Coronary artery (tissue), 2 donors: ENCODE data around the gene NDUFAB1.
A peak's percentile ranks its signal among the peaks of the same experiment; 100 is the strongest.
"Not testable (repeated sequence)": the region's sequence is repeated elsewhere in the genome, so short reads cannot be mapped to it uniquely, and the experiment has no call there.

Experiments used
- DNase-seq: peaks from one replicate; pipeline ENCODE4 v3.0.0-alpha.2; 2017; ENCODE audit warnings: low spot score
- H3K27ac ChIP-seq, 2 donors: fragments of 200-600 bp; sonication (generic); one replicate each; pipeline ENCODE4 v1.5.1; 2016 to 2019
- H3K4me3 ChIP-seq: fragments of 200-600 bp; sonication (generic); 2 replicates; pipeline ENCODE4 v1.5.1; 2016; ENCODE audit warnings: mild to moderate bottlenecking, moderate library complexity
- CTCF ChIP-seq: fragments of 200-600 bp; sonication (generic); IDR thresholded peaks from one replicate; pipeline ENCODE4 v1.5.1; 2019; ENCODE audit warnings: antibody characterized with exemption

NDUFAB1 gene

DNA sequence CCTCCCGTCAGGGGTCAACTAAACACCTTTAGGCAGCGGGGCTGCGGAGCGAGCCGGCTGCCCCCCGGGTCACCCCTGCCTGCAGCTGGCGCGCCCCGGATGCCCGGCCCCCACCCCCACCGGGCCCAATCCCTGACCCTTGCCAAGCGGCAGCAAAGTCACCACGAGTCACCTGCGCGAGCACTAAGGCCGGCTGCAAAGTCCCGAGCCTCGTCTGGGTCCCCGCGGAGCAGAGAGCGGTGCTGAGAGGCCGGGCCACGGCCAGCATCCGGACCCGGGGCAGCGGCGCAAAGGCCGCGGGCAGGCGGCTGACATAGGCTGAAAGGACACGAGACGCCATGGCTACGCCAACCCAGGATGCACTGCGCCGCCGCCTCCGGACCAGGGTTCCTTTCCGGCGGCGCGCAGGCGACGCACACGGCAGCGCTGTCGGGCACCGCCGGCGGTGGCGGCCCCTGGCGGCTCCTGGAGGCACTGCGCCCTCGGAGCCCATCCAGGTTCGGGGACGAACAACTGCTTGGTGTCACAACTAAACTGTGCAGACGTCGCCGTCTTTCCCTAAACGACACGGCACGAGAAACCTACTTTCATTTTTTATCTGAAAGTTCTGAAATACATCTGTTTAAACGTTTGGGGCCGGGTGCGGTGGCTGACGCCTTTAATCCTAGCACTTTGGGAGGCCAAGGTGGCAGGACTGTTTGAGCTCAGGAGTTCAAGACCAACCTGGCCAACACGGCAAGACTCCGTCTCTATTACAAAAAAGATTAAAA is at the start of gene NDUFAB1:
Gene NDUFAB1 (minus strand): TSS at position 366 of the 770 bp plus-strand sequence. CDS start 26 bp downstream, at position 340.
- peak; percentile 88 for DNase-seq
- peak; percentile 99 for TF ChIP-seq CTCF
- H3K4me3 ChIP-seq, result peak within 1 kb of the TSS; percentile 89
- H3K27ac ChIP-seq, result peak within 1 kb of the TSS; percentile 65 to 84

DNA sequence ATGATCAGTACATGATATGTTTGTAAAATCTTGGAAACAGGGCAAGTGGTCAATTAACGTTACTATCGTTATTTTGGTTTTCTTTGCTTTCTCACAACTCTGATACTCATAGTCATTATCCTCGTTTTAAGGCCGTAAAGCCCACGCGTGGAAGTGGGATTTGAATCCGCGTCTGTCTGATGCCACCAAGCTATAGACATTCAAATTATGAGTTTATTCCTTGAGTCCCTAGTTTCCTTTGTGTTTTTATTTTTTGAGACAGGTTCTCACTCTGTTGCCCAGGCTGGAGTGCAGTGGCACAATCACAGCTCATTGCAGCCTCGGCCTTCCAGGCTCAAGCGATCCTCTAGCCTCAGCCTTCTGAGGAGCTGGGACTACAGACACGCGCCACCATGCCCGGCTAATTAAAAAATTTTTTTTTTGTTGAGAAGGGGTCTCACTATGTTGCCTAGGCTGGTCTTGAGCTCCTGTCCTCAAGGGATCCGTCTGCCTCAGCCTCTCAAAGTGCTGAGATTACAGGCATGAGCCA is 46.2 kb upstream of the NDUFAB1 start:
- Histone ChIP-seq H3K27ac (peak overlapping the region in 1 of 2 donors; percentile 79), H3K4me3 (peak overlapping the region; percentile 99)
- no peak for DNase-seq
- TF ChIP-seq CTCF, result no peak

DNA sequence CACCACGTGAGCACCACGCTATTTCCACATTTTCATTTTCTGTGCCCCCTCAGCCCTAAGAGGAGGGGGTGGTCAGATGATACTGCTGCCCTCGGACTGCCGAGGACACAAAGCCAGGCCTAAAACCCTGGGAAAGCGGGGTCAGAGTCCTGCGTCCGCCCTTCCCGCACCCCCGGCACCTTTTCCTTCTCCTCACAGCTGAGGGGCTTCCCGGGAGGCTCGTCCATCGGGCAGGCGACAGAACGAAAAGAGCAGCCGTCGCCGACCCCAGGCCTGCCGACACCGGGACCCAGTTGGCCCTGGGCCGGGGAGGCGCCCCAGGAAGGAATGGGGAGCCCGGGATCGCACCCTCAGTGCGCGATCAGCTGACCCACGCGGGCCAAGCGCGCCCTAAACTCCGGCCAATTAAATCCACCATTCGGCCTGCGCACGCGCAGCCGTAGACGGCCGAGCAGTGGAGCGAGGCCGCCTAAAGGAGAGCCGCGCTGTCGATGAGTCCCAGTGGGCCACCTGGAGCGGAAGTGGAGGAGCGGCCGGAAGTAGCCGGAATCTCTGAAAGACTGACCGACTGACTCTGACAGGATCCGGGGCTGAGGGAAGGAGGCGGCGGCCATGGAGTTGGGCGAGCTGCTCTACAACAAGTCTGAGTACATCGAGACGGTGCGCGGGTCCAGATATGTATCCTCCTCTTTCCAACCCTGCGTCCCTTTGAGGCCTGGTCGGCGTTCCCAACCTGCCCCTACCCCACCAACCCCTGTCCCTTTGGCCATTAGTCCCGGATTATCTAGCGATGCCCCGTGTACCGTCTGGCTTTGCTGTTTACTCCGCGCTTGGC is 45.0 kb upstream of the NDUFAB1 start, which contains the start of the genes DCTN5 and PALB2:
Gene DCTN5 (plus strand): TSS at position 536 of the 835 bp plus-strand sequence. CDS start 77 bp downstream, at position 613.
Gene PALB2 (minus strand): TSS at position 380 of the 835 bp plus-strand sequence. CDS start 153 bp downstream, at position 227.
- H3K4me3 ChIP-seq, result peak within 1 kb of the TSS; percentile 99
- peak; percentile 94 for DNase-seq
- H3K27ac ChIP-seq, result peak within 1 kb of the TSS; percentile 79 to 89
- no peak for TF ChIP-seq CTCF

- DNase-seq, result no peak
- TF ChIP-seq CTCF, result no peak
- Histone ChIP-seq H3K27ac (peak overlapping the region; percentile 79 to 89), H3K4me3 (peak overlapping the region; percentile 99)
Observed at GRCh38 chr16:23640615-23640930, 44.5 kb upstream of the NDUFAB1 start.

DNA sequence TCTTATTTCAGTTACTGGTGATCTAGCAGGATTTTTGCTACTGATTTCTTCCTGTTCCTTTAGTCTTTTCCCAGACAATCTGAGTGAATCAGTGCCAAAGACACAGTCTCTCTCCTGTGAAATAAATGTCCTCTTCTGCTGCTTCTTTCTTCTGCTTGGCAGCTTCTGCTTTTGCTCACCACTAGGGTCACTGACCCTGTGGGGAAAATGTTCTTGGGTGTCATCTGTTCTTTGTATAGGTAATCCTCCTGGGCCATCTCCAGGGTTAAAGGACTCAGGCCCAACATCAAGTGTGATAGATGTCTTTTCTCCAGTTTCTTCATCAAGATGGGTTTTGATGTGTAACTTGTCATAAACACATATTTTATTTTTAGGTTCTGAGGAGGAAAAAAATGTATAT is 39.8 kb upstream of the NDUFAB1 start:
- Histone ChIP-seq H3K27ac (no peak overlapping the region), H3K4me3 (no peak overlapping the region)
- TF ChIP-seq CTCF, result no peak
- DNase-seq, result no peak

GRCh38 chr16:23634461-23635036 is 38.4 kb upstream of the NDUFAB1 start:
- no peak overlapping the region for H3K27ac ChIP-seq
- no peak for DNase-seq
- H3K4me3 ChIP-seq, result no peak overlapping the region
- TF ChIP-seq CTCF, result no peak

DNA sequence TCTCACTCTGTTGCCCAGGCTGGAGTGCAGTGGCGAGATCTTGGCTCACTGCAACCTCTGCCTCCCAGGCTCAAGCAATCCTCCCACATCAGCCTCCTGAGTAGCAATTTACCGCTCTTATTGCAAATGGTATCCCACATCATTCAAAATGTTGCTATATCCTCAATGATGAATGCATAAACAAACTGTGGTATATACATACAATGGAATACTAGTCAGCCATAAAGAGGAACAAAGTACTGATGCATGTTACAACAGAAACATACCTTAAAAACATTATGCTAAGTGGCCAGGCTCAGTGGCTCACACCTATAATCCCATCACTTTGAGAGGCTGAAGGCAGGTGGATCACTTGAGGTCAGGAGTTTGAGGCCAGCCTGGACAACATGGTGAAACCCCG is 35.8 kb upstream of the NDUFAB1 start:
- H3K27ac ChIP-seq, H3K4me3 ChIP-seq, DNase-seq: not testable (repeated sequence)
